GM23338 (cell line): ENCODE measurements around the gene COX7B2. TPM values are rescaled to one million over a fixed set of nuclear protein-coding genes. Genes with fewer than 3 reads are reported as not detected.

ENCODE experiments used
- ATAC-seq: fragments of 200-7000 bp; cut with Tn5 transposase; 3 replicates; pipeline ENCODE4 v1.9.1; 2020
- DNase-seq: peaks from one replicate; pipeline ENCODE4 v3.0.0-alpha.2; 2015; ENCODE audit warnings: low spot score
- H2AFZ ChIP-seq: fragments of 200-600 bp; sonication (generic); 2 replicates; pipeline ENCODE4 v1.8.0; 2016; ENCODE audit warnings: antibody characterized with exemption, mild to moderate bottlenecking, moderate library complexity
- H3F3A ChIP-seq: fragments of 200-600 bp; sonication (generic); replicated peaks from 2 replicates; pipeline ENCODE4 v1.8.0; 2017; ENCODE audit warnings: antibody characterized with exemption, mixed run types, low read depth
- H3K27ac ChIP-seq: fragments of 200-600 bp; sonication (generic); 2 replicates; pipeline ENCODE4 v1.6.1; 2016; ENCODE audit warnings: low read depth
- H3K27me3 ChIP-seq: fragments of 200-600 bp; sonication (generic); 2 replicates; pipeline ENCODE4 v1.8.0; 2016; ENCODE audit warnings: mild to moderate bottlenecking, mixed run types, moderate library complexity; ENCODE audit not compliant: insufficient read depth
- H3K36me3 ChIP-seq: fragments of 200-600 bp; sonication (generic); 2 replicates; pipeline ENCODE4 v1.8.0; 2016; ENCODE audit warnings: mild to moderate bottlenecking; ENCODE audit not compliant: insufficient read depth
- H3K4me1 ChIP-seq: fragments of 200-600 bp; sonication (generic); 2 replicates; pipeline ENCODE4 v1.8.0; 2016; ENCODE audit warnings: mild to moderate bottlenecking, moderate library complexity; ENCODE audit not compliant: insufficient read depth
- H3K4me2 ChIP-seq: fragments of 200-600 bp; sonication (generic); 2 replicates; pipeline ENCODE4 v1.7.1; 2017; ENCODE audit warnings: mixed run types
- H3K4me3 ChIP-seq: fragments of 200-600 bp; sonication (generic); 2 replicates; pipeline ENCODE4 v1.6.1; 2016; ENCODE audit warnings: mixed run types
- H3K79me2 ChIP-seq: fragments of 200-600 bp; sonication (generic); replicated peaks from 2 replicates; pipeline ENCODE4 v1.8.0; 2017; ENCODE audit warnings: mild to moderate bottlenecking; ENCODE audit not compliant: insufficient read depth
- H3K9me2 ChIP-seq: fragments of 200-600 bp; sonication (generic); 2 replicates; pipeline ENCODE4 v1.8.0; 2017; ENCODE audit not compliant: insufficient read depth
- H4K20me1 ChIP-seq: fragments of 200-600 bp; sonication (generic); replicated peaks from 2 replicates; pipeline ENCODE4 v1.8.0; 2017; ENCODE audit warnings: mild to moderate bottlenecking; ENCODE audit not compliant: insufficient read depth
- H3K27ac Mint-ChIP-seq: 2 replicates; pipeline ENCODE4 v1.8.0; 2020; ENCODE audit warnings: inconsistent platforms, mild to moderate bottlenecking, moderate library complexity, mixed read lengths
- H3K27me3 Mint-ChIP-seq: 3 replicates; pipeline ENCODE4 v1.8.0; 2022; ENCODE audit warnings: low read depth, mild to moderate bottlenecking, moderate library complexity, mixed read lengths, inconsistent platforms; ENCODE audit not compliant: insufficient read depth, poor library complexity
- H3K36me3 Mint-ChIP-seq: 3 replicates; pipeline ENCODE4 v1.8.0; 2021; ENCODE audit warnings: low read depth, mild to moderate bottlenecking, inconsistent platforms, moderate library complexity, mixed read lengths
- H3K4me1 Mint-ChIP-seq: 3 replicates; pipeline ENCODE4 v1.8.0; 2020; ENCODE audit warnings: mild to moderate bottlenecking, inconsistent platforms, mixed read lengths
- H3K4me3 Mint-ChIP-seq: 3 replicates; pipeline ENCODE4 v1.8.0; 2021; ENCODE audit warnings: moderate library complexity, mild to moderate bottlenecking, inconsistent platforms, mixed read lengths
- H3K9me3 Mint-ChIP-seq: 3 replicates; pipeline ENCODE4 v1.8.0; 2020; ENCODE audit warnings: moderate library complexity, mild to moderate bottlenecking, inconsistent platforms, mixed read lengths
- CREB1 ChIP-seq: fragments of 250-450 bp; sonication (Bioruptor Pico); IDR thresholded peaks from 2 replicates; pipeline ENCODE4 v1.5.0; 2020; ENCODE audit warnings: low read depth, mild to moderate bottlenecking, moderate library complexity
- ETS1 ChIP-seq: IDR thresholded peaks from 2 replicates; pipeline ENCODE4 v1.6.1; 2016; ENCODE audit warnings: antibody characterized with exemption
- EZH2 ChIP-seq: fragments of 200-600 bp; sonication (generic); IDR thresholded peaks from one replicate; pipeline ENCODE4 v1.8.0; 2017; ENCODE audit warnings: antibody characterized with exemption, mild to moderate bottlenecking, low read depth; ENCODE audit not compliant: unreplicated experiment
- EZH2phosphoT487 ChIP-seq: fragments of 200-600 bp; sonication (generic); IDR thresholded peaks from one replicate; pipeline ENCODE4 v1.8.1; 2018; ENCODE audit warnings: antibody characterized with exemption; ENCODE audit not compliant: unreplicated experiment
- JUNB ChIP-seq: IDR thresholded peaks from one replicate; pipeline ENCODE4 v1.6.1; 2016; ENCODE audit warnings: antibody characterized with exemption; ENCODE audit not compliant: unreplicated experiment
- NANOG ChIP-seq: IDR thresholded peaks from 2 replicates; pipeline ENCODE4 v1.6.1; 2016; ENCODE audit warnings: antibody characterized with exemption, borderline replicate concordance
- REST ChIP-seq: IDR thresholded peaks from one replicate; pipeline ENCODE4 v1.6.1; 2018; ENCODE audit warnings: antibody characterized with exemption; ENCODE audit not compliant: unreplicated experiment
- STAT1 ChIP-seq: IDR thresholded peaks from one replicate; pipeline ENCODE4 v1.6.1; 2016; ENCODE audit warnings: antibody characterized with exemption; ENCODE audit not compliant: unreplicated experiment
- ZNF114 ChIP-seq: fragments of 250-450 bp; sonication (Bioruptor Pico); IDR thresholded peaks from 2 replicates; pipeline ENCODE4 v1.5.0; 2020; ENCODE audit warnings: mild to moderate bottlenecking, moderate library complexity
- polyA plus RNA-seq: library from polyadenylated mRNA; unstranded; fragments of >200 nt; fragmentation: Nextera tagmentation; extraction: Ambion mirVana; gene quantifications from 2 replicates; pipeline ENCODE4 v1.2.1, GENCODE V29; 2016
- total RNA-seq: library from RNA; depleted of rRNA; stranded (reverse); fragments of >200 nt; shearing (Covaris generic); gene quantifications from 2 replicates; pipeline ENCODE4 v1.2.3, GENCODE V29; 2014
- TF ChIP-seq, protein P1 (sequence below): fragments of 250-450 bp; sonication (Bioruptor Pico); IDR thresholded peaks from 2 replicates; pipeline ENCODE4 v1.5.0; 2020; ENCODE audit warnings: mild to moderate bottlenecking, moderate library complexity
- TF ChIP-seq, protein P2 (sequence below), 2 experiments: fragments of 200-600 bp in 1 of 2; sonication (generic) in 1 of 2; conservative IDR thresholded peaks; 2 replicates each; pipeline versions ENCODE4 v1.5.1 to v1.6.1; 2016 to 2017; ENCODE audit warnings: antibody characterized with exemption in 2 of 2, low read depth in 2 of 2, mild to moderate bottlenecking in 2 of 2, moderate library complexity in 1 of 2

Gene COX7B2
- total and polyA plus RNA-seq, 2 experiments from 2014 or later: not detected

DNA sequence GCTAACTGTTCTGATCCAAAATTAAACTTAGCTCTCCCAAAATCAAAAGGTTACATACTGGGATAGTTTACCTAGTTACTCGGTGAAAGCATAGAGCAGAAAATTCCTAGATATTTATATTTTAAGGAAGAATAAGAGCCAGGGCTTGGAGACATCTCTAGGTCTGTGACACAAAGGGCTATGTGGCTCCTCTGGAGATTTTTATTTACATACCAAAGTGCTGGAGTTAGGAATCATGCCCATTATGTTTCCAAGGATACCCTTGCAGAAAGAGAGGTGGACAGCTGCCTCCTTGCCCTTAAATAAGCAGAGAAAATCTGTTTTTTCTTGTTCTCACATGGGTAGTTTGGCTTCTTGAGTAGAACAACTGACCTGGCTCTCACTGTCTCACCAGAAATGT is 9.0 kb downstream of the COX7B2 start:
- Histone ChIP-seq H3F3A (no peaks in the 10 kb centered on the region), H3K4me2 (no peak overlapping the region), H3K27ac (no peak overlapping the region), H2AFZ (no peak overlapping the region), H3K4me1 (no peaks in the 10 kb centered on the region), H4K20me1 (no peaks in the 10 kb centered on the region), H3K36me3 (no peaks in the 10 kb centered on the region), H3K27me3 (no peaks in the 10 kb centered on the region), H3K4me3 (no peak overlapping the region), H3K79me2 (no peaks in the 10 kb centered on the region), H3K9me2 (peaks cover 7% of the 10 kb centered on the region; the same call in 1 of the 2 replicates)
- ATAC-seq (no peak), DNase-seq (no peak)
- H3K36me3 Mint-ChIP-seq: no peaks in the 10 kb centered on the region
- peaks cover 60% of the 10 kb centered on the region for H3K9me3 Mint-ChIP-seq
- H3K27me3 Mint-ChIP-seq: no peaks in the 10 kb centered on the region
- no peaks in the 10 kb centered on the region for H3K4me1 Mint-ChIP-seq
- TF ChIP-seq REST (no peak), JUNB (no peak), ZNF114 (CRISPR knock-in tag) (no peak), STAT1 (no peak), CREB1 (CRISPR knock-in tag) (no peak), EZH2phosphoT487 (no peak), EZH2 (no peak), ETS1 (no peak), NANOG (no peak)
- TF ChIP-seq, protein P1, sequence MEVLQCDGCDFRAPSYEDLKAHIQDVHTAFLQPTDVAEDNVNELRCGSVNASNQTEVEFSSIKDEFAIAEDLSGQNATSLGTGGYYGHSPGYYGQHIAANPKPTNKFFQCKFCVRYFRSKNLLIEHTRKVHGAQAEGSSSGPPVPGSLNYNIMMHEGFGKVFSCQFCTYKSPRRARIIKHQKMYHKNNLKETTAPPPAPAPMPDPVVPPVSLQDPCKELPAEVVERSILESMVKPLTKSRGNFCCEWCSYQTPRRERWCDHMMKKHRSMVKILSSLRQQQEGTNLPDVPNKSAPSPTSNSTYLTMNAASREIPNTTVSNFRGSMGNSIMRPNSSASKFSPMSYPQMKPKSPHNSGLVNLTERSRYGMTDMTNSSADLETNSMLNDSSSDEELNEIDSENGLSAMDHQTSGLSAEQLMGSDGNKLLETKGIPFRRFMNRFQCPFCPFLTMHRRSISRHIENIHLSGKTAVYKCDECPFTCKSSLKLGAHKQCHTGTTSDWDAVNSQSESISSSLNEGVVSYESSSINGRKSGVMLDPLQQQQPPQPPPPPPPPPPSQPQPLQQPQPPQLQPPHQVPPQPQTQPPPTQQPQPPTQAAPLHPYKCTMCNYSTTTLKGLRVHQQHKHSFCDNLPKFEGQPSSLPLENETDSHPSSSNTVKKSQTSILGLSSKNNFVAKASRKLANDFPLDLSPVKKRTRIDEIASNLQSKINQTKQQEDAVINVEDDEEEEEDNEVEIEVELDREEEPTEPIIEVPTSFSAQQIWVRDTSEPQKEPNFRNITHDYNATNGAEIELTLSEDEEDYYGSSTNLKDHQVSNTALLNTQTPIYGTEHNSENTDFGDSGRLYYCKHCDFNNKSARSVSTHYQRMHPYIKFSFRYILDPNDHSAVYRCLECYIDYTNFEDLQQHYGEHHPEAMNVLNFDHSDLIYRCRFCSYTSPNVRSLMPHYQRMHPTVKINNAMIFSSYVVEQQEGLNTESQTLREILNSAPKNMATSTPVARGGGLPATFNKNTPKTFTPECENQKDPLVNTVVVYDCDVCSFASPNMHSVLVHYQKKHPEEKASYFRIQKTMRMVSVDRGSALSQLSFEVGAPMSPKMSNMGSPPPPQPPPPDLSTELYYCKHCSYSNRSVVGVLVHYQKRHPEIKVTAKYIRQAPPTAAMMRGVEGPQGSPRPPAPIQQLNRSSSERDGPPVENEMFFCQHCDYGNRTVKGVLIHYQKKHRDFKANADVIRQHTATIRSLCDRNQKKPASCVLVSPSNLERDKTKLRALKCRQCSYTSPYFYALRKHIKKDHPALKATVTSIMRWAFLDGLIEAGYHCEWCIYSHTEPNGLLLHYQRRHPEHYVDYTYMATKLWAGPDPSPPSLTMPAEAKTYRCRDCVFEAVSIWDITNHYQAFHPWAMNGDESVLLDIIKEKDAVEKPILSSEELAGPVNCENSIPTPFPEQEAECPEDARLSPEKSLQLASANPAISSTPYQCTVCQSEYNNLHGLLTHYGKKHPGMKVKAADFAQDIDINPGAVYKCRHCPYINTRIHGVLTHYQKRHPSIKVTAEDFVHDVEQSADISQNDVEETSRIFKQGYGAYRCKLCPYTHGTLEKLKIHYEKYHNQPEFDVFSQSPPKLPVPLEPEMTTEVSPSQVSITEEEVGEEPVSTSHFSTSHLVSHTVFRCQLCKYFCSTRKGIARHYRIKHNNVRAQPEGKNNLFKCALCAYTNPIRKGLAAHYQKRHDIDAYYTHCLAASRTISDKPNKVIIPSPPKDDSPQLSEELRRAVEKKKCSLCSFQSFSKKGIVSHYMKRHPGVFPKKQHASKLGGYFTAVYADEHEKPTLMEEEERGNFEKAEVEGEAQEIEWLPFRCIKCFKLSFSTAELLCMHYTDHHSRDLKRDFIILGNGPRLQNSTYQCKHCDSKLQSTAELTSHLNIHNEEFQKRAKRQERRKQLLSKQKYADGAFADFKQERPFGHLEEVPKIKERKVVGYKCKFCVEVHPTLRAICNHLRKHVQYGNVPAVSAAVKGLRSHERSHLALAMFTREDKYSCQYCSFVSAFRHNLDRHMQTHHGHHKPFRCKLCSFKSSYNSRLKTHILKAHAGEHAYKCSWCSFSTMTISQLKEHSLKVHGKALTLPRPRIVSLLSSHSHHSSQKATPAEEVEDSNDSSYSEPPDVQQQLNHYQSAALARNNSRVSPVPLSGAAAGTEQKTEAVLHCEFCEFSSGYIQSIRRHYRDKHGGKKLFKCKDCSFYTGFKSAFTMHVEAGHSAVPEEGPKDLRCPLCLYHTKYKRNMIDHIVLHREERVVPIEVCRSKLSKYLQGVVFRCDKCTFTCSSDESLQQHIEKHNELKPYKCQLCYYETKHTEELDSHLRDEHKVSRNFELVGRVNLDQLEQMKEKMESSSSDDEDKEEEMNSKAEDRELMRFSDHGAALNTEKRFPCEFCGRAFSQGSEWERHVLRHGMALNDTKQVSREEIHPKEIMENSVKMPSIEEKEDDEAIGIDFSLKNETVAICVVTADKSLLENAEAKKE (CRISPR knock-in tag): no peak
- TF ChIP-seq, protein P2, sequence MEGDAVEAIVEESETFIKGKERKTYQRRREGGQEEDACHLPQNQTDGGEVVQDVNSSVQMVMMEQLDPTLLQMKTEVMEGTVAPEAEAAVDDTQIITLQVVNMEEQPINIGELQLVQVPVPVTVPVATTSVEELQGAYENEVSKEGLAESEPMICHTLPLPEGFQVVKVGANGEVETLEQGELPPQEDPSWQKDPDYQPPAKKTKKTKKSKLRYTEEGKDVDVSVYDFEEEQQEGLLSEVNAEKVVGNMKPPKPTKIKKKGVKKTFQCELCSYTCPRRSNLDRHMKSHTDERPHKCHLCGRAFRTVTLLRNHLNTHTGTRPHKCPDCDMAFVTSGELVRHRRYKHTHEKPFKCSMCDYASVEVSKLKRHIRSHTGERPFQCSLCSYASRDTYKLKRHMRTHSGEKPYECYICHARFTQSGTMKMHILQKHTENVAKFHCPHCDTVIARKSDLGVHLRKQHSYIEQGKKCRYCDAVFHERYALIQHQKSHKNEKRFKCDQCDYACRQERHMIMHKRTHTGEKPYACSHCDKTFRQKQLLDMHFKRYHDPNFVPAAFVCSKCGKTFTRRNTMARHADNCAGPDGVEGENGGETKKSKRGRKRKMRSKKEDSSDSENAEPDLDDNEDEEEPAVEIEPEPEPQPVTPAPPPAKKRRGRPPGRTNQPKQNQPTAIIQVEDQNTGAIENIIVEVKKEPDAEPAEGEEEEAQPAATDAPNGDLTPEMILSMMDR (conservative IDR thresholded peaks at IDR 0.05; ENCODE audit: low read depth in 2 of 2): no peak
- no peak overlapping the region for H3K4me3 Mint-ChIP-seq
- H3K27ac Mint-ChIP-seq: no peak overlapping the region
